Measurements from ENCODE around the gene ZNRF3. TPM values are rescaled to one million over a fixed set of nuclear protein-coding genes. Genes with fewer than 3 reads are reported as not detected.
"Not testable (repeated sequence)": the region's sequence is repeated elsewhere in the genome, so short reads cannot be mapped to it uniquely, and the experiment has no call there.

Gene ZNRF3
- total RNA-seq, 4 donors from 2014 or later = 6.1 to 23.2 (median 12.0) TPM

- no peak for DNase-seq
- Histone ChIP-seq H3K9me3 (no peaks in the 10 kb centered on the region), H3K36me3 (no peaks in the 10 kb centered on the region), H3K27me3 (no peaks in the 10 kb centered on the region), H3K27ac (no peak overlapping the region), H3K4me1 (no peaks in the 10 kb centered on the region), H3K4me3 (no peak overlapping the region)
- no peak for TF ChIP-seq CTCF (IDR thresholded peaks at IDR 0.05)
- TF ChIP-seq POLR2A (IDR thresholded peaks at IDR 0.05) = no peak
- intact Hi-C loops (cut with DNase I; ENCODE audit: low total_unique reads) = no loop called here
Measured at GRCh38 chr22:28843633-28844032, 39.7 kb upstream of the ZNRF3 start.

GRCh38 chr22:28844277-28844676, 39.1 kb upstream of the ZNRF3 start:
- DNase-seq; H3K36me3 ChIP-seq; H3K27ac ChIP-seq; H3K27me3 ChIP-seq; intact Hi-C loops (cut with DNase I; ENCODE audit: low total_unique reads); H3K9me3 ChIP-seq; H3K4me1 ChIP-seq; H3K4me3 ChIP-seq: not testable (repeated sequence)

- Histone ChIP-seq H3K27me3 (no peaks in the 10 kb centered on the region), H3K36me3 (no peaks in the 10 kb centered on the region), H3K4me3 (no peak overlapping the region), H3K4me1 (no peaks in the 10 kb centered on the region), H3K9me3 (no peaks in the 10 kb centered on the region), H3K27ac (no peak overlapping the region)
- DNase-seq = no peak
- TF ChIP-seq POLR2A (IDR thresholded peaks at IDR 0.05) (no peak), CTCF (IDR thresholded peaks at IDR 0.05) (no peak)
- intact Hi-C loops (cut with DNase I; ENCODE audit: low total_unique reads) = no loop called here
Measured at GRCh38 chr22:28846994-28847393, 36.4 kb upstream of the ZNRF3 start.

- no peaks in the 10 kb centered on the region for H3K9me3 ChIP-seq
- peak; percentile 87 to 99 (median 92) for TF ChIP-seq CTCF (IDR thresholded peaks at IDR 0.05)
- TF ChIP-seq POLR2A (IDR thresholded peaks at IDR 0.05) = no peak
- peak; percentile 30 to 64 for DNase-seq
- H3K27ac ChIP-seq = no peak overlapping the region
- H3K4me3 ChIP-seq = no peak overlapping the region
- no peaks in the 10 kb centered on the region for H3K36me3 ChIP-seq
- no peaks in the 10 kb centered on the region for H3K27me3 ChIP-seq
- intact Hi-C loops (cut with DNase I; ENCODE audit: low total_unique reads) = loop anchor here (2.0 kb wide), 1 partner anchor 185 kb away; no protein-coding TSS in a partner anchor
- no peaks in the 10 kb centered on the region for H3K4me1 ChIP-seq
Measured at GRCh38 chr22:28855355-28856094, 27.8 kb upstream of the ZNRF3 start.

- intact Hi-C loops (cut with DNase I; ENCODE audit: low total_unique reads) = no loop called here
Measured at GRCh38 chr22:28856095-28856455, 27.3 kb upstream of the ZNRF3 start.

More at GRCh38 chr22:28856095-28856455, 27.3 kb upstream of the ZNRF3 start:
- H3K4me3 ChIP-seq = no peak overlapping the region
- no peak for DNase-seq
- H3K27ac ChIP-seq = no peak overlapping the region
- H3K4me1 ChIP-seq = no peaks in the 10 kb centered on the region
- no peak for TF ChIP-seq POLR2A (IDR thresholded peaks at IDR 0.05)
- TF ChIP-seq CTCF (IDR thresholded peaks at IDR 0.05) = no peak
- no peaks in the 10 kb centered on the region for H3K36me3 ChIP-seq
- no peaks in the 10 kb centered on the region for H3K27me3 ChIP-seq
- no peaks in the 10 kb centered on the region for H3K9me3 ChIP-seq

Measured in uterus (tissue), 4 donors.